OCI-LY1 (cell line): ENCODE measurements around the gene TECTA.

Experiments used
- H2AFZ ChIP-seq: fragments of 200-600 bp; sonication (generic), shearing (Covaris generic); 2 replicates; pipeline ENCODE4 v1.6.0; 2014; ENCODE audit warnings: antibody characterized with exemption, mild to moderate bottlenecking, low read length
- H3F3A ChIP-seq: fragments of 200-600 bp; sonication (generic), shearing (Covaris generic); 2 replicates; pipeline ENCODE4 v1.6.0; 2014; ENCODE audit warnings: mild to moderate bottlenecking, antibody characterized with exemption, low read length, moderate library complexity; ENCODE audit not compliant: insufficient read depth
- H3K27ac ChIP-seq: fragments of 200-600 bp; sonication (generic); 2 replicates; pipeline ENCODE4 v1.5.1; 2014; ENCODE audit warnings: low read length, mixed run types, mild to moderate bottlenecking, low read depth; ENCODE audit not compliant: poor library complexity, severe bottlenecking
- H3K27me3 ChIP-seq: fragments of 200-600 bp; sonication (generic); 2 replicates; pipeline ENCODE4 v1.6.0; 2014; ENCODE audit warnings: antibody characterized with exemption, mild to moderate bottlenecking, low read length, moderate library complexity; ENCODE audit not compliant: insufficient read depth
- H3K36me3 ChIP-seq: fragments of 200-600 bp; sonication (generic); 2 replicates; pipeline ENCODE4 v1.6.1; 2014; ENCODE audit warnings: mild to moderate bottlenecking, antibody characterized with exemption, low read length, moderate library complexity, mixed read lengths; ENCODE audit not compliant: insufficient read depth
- H3K4me1 ChIP-seq: fragments of 200-600 bp; sonication (generic); 2 replicates; pipeline ENCODE4 v1.5.1; 2014; ENCODE audit warnings: mild to moderate bottlenecking, low read length, moderate library complexity; ENCODE audit not compliant: insufficient read depth, severe bottlenecking
- H3K4me2 ChIP-seq: fragments of 200-600 bp; sonication (generic), shearing (Covaris generic); 2 replicates; pipeline ENCODE4 v1.6.1; 2014; ENCODE audit warnings: low read length
- H3K4me3 ChIP-seq: fragments of 200-600 bp; sonication (generic); 2 replicates; pipeline ENCODE4 v1.5.1; 2014; ENCODE audit warnings: low read length, low read depth, mild to moderate bottlenecking, mixed read lengths; ENCODE audit not compliant: poor library complexity, severe bottlenecking
- H3K79me2 ChIP-seq: fragments of 200-600 bp; shearing (Covaris generic); 2 replicates; pipeline ENCODE4 v1.6.1; 2016; ENCODE audit warnings: mixed run types, low read length, mixed read lengths; ENCODE audit not compliant: insufficient read depth
- H3K9ac ChIP-seq: fragments of 200-600 bp; sonication (generic), shearing (Covaris generic); 2 replicates; pipeline ENCODE4 v1.6.1; 2014; ENCODE audit warnings: mild to moderate bottlenecking, low read length, mixed read lengths
- H3K9me2 ChIP-seq: fragments of 200-600 bp; sonication (generic), shearing (Covaris generic); 2 replicates; pipeline ENCODE4 v1.6.1; 2014; ENCODE audit warnings: low read depth, mild to moderate bottlenecking, low read length, mixed read lengths
- H3K9me3 ChIP-seq: fragments of 200-600 bp; shearing (Covaris generic); 2 replicates; pipeline ENCODE4 v1.6.1; 2014; ENCODE audit warnings: low read length, mixed read lengths
- H4K20me1 ChIP-seq: fragments of 200-600 bp; sonication (generic), shearing (Covaris generic); 2 replicates; pipeline ENCODE4 v1.6.0; 2016; ENCODE audit warnings: mild to moderate bottlenecking, low read length; ENCODE audit not compliant: insufficient read depth
- EZH2 ChIP-seq: fragments of 200-600 bp; sonication (generic), shearing (Covaris generic); IDR thresholded peaks from 2 replicates; pipeline ENCODE4 v1.8.0; 2017; ENCODE audit warnings: borderline replicate concordance, mixed run types, mild to moderate bottlenecking, antibody characterized with exemption, low read length, moderate library complexity, mixed read lengths
- TF ChIP-seq, protein P1 (sequence below): fragments of 200-600 bp; sonication (generic), shearing (Covaris generic); IDR thresholded peaks from 2 replicates; pipeline ENCODE4 v1.5.1; 2017; ENCODE audit warnings: mild to moderate bottlenecking, antibody characterized with exemption, low read length, moderate library complexity, mixed read lengths

The TECTA gene

DNA sequence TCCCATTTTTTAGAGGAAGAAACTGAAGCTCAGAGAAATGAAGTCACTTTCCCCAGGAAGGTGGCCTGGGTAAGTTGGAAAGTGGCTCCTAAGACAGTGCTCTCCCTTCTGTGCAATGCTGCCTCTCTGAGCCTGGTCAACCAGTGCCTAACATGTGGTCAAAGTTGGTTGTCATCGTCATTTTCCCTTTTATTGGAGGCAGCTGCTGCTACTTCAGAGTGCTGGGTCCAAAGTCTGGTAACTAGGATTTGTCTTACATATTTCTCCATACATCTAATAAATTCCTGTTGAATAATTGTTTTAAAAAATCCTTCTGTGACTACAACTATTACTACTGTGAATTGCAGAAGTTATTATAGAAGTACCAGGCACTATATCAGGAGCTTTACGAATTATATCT is 48.1 kb downstream of the TECTA start:
- no peak overlapping the region for H3K4me2 ChIP-seq
- H3K79me2 ChIP-seq, result no peaks in the 10 kb centered on the region
- no peak overlapping the region for H2AFZ ChIP-seq
- H3K36me3 ChIP-seq, result no peaks in the 10 kb centered on the region
- no peak overlapping the region for H3K4me3 ChIP-seq
- no peaks in the 10 kb centered on the region for H3K9me2 ChIP-seq
- H3F3A ChIP-seq, result no peaks in the 10 kb centered on the region
- no peak overlapping the region for H3K27ac ChIP-seq
- H3K9me3 ChIP-seq, result no peaks in the 10 kb centered on the region
- TF ChIP-seq, protein P1, sequence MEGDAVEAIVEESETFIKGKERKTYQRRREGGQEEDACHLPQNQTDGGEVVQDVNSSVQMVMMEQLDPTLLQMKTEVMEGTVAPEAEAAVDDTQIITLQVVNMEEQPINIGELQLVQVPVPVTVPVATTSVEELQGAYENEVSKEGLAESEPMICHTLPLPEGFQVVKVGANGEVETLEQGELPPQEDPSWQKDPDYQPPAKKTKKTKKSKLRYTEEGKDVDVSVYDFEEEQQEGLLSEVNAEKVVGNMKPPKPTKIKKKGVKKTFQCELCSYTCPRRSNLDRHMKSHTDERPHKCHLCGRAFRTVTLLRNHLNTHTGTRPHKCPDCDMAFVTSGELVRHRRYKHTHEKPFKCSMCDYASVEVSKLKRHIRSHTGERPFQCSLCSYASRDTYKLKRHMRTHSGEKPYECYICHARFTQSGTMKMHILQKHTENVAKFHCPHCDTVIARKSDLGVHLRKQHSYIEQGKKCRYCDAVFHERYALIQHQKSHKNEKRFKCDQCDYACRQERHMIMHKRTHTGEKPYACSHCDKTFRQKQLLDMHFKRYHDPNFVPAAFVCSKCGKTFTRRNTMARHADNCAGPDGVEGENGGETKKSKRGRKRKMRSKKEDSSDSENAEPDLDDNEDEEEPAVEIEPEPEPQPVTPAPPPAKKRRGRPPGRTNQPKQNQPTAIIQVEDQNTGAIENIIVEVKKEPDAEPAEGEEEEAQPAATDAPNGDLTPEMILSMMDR, result no peak
- TF ChIP-seq EZH2, result no peak
- H4K20me1 ChIP-seq, result no peaks in the 10 kb centered on the region
- no peaks in the 10 kb centered on the region for H3K27me3 ChIP-seq
- H3K4me1 ChIP-seq, result no peaks in the 10 kb centered on the region
- H3K9ac ChIP-seq, result no peak overlapping the region

DNA sequence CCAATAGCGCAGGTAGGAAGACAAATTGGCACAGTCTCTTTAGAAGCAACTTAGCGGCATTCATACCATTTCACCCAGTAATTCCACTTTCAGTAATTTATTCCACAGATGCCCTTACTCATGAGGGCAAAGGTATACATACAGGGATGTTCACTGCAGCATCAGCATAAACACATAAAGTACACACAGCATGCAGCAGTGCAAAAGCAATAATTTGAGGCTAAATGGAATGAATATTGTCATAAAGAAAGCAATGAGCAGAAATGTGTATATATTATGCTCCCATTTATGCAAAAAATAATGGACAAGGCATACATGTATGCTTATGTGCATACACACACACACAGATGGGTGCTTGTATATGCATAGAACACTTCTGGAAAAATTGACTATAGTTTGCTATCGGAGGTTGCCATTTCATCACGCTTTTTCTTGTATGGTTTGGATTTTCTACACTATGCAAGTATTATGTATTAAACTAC is 50.2 kb downstream of the TECTA start:
- H3K4me2 ChIP-seq, result no peak overlapping the region
- H3K79me2 ChIP-seq, result no peaks in the 10 kb centered on the region
- H3F3A ChIP-seq, result no peaks in the 10 kb centered on the region
- no peak overlapping the region for H3K4me3 ChIP-seq
- H3K4me1 ChIP-seq, result no peaks in the 10 kb centered on the region
- no peak for TF ChIP-seq EZH2
- TF ChIP-seq, protein P1, result no peak
- no peak overlapping the region for H3K27ac ChIP-seq
- H3K9me2 ChIP-seq, result no peaks in the 10 kb centered on the region
- H3K9ac ChIP-seq, result no peak overlapping the region
- H3K36me3 ChIP-seq, result no peaks in the 10 kb centered on the region
- H3K27me3 ChIP-seq, result no peaks in the 10 kb centered on the region
- H4K20me1 ChIP-seq, result no peaks in the 10 kb centered on the region
- no peak overlapping the region for H2AFZ ChIP-seq
- H3K9me3 ChIP-seq, result no peaks in the 10 kb centered on the region

DNA sequence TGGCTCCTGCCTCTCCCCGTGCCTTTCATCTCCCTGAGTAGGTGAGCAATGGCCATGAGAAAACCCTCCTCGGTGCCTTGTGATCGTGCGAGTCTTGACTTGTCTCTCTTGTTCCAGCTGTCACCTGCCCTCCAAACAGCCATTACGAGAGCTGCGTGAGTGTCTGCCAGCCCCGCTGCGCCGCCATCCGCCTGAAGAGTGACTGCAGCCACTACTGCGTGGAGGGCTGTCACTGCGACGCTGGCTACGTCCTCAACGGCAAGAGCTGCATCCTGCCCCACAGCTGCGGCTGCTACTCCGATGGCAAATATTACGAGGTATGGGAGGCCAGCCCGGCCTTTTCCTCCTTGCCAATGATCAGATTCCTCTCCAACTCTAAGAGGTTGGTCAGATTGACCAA is 51.7 kb downstream of the TECTA start:
- H3K9me3 ChIP-seq, result no peaks in the 10 kb centered on the region
- H3K9me2 ChIP-seq, result no peaks in the 10 kb centered on the region
- no peak overlapping the region for H3K27ac ChIP-seq
- H3K9ac ChIP-seq, result no peak overlapping the region
- no peaks in the 10 kb centered on the region for H3K4me1 ChIP-seq
- no peaks in the 10 kb centered on the region for H3K36me3 ChIP-seq
- no peaks in the 10 kb centered on the region for H4K20me1 ChIP-seq
- no peak overlapping the region for H3K4me2 ChIP-seq
- H3F3A ChIP-seq, result no peaks in the 10 kb centered on the region
- TF ChIP-seq, protein P1, result no peak
- no peak for TF ChIP-seq EZH2
- no peaks in the 10 kb centered on the region for H3K79me2 ChIP-seq
- H3K4me3 ChIP-seq, result no peak overlapping the region
- H3K27me3 ChIP-seq, result no peaks in the 10 kb centered on the region
- no peak overlapping the region for H2AFZ ChIP-seq
